Prostate gland (tissue), 2 donors: ENCODE measurements around the gene LGI4. TPM values are rescaled to one million over a fixed set of nuclear protein-coding genes. Genes with fewer than 3 reads are reported as not detected.
A peak's percentile ranks its signal among the peaks of the same experiment; 100 is the strongest.

ENCODE experiments used
- DNase-seq: peaks from one replicate; pipeline ENCODE4 v3.0.0-alpha.2; 2019; ENCODE audit warnings: low spot score
- H3K27ac ChIP-seq, 2 donors: fragments of 200-600 bp; sonication (generic); 2 replicates each; pipeline ENCODE4 v1.5.1; 2017 to 2019
- H3K27me3 ChIP-seq: fragments of 200-600 bp; sonication (generic); replicated peaks from 2 replicates; pipeline ENCODE4 v1.5.1; 2019; ENCODE audit not compliant: insufficient read depth
- H3K36me3 ChIP-seq, 2 donors: fragments of 200-600 bp; sonication (generic); 1 replicate in 1 of 2; 2 replicates in 1 of 2; pipeline versions ENCODE4 v1.5.1 to v1.8.1; 2017 to 2019
- H3K4me1 ChIP-seq: fragments of 200-600 bp; sonication (generic); replicated peaks from 2 replicates; pipeline ENCODE4 v1.5.1; 2019
- H3K4me3 ChIP-seq, 2 donors: fragments of 200-600 bp; sonication (generic); 2 replicates each; pipeline ENCODE4 v1.5.1; 2017 to 2019
- H3K9me3 ChIP-seq: fragments of 200-600 bp; sonication (generic); 2 replicates; pipeline ENCODE4 v1.5.1; 2017
- POLR2A ChIP-seq: fragments of 450-650 bp; IDR thresholded peaks from one replicate; pipeline ENCODE4 v1.6.1; 2016; ENCODE audit warnings: antibody characterized with exemption, mild to moderate bottlenecking
- POLR2AphosphoS5 ChIP-seq: sonication (generic); formaldehyde crosslinking; IDR thresholded peaks from one replicate; pipeline ENCODE4 v1.6.1; 2017; ENCODE audit warnings: antibody characterized with exemption
- WGBS: methylation state at CpG from one replicate; pipeline ENCODE4 v1.1.5; 2018; 5-methylcytosine and 5-hydroxymethylcytosine counted together
- intact Hi-C: fragments of 100-400 bp; cut with DNase I; formaldehyde crosslinking; loops from one replicate; pipeline ENCODE4 v1.14.2; 2022
- total RNA-seq, 2 donors: library from RNA; depleted of rRNA; stranded (reverse); fragments of >200 nt; gene quantifications; one replicate each; pipeline ENCODE4 v1.1.0, GENCODE V29; 2016
- TF ChIP-seq, protein P1 (sequence below), 4 experiments: fragments of 200-600 bp in 2 of 4; fragments of 450-650 bp in 2 of 4; sonication (generic) in 2 of 4; IDR thresholded peaks; 1 replicate in 3 of 4; 2 replicates in 1 of 4; pipeline ENCODE4 v1.5.1; 2016 to 2019; ENCODE audit warnings: antibody characterized with exemption in 4 of 4, mild to moderate bottlenecking in 2 of 4, moderate library complexity in 2 of 4

LGI4 gene
- total RNA-seq, 2 donors from 2014 or later: 9.1 to 16.3 TPM

DNA sequence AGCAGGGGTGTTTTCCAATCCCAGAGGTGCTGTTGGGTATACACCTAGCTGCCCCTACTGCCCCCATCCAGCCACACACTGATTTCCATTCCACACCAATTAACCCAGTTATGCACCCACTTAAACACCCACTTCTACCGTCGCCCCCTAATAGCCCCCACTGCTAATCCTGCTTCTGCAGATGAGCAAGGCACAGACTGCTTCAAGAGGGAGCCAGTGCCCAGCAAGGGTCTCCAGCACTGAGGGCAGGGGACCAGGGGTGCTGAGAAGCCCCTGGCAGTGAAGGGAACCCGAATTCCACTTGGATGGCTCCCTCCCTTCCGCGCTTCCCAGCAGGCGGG is 9.4 kb upstream of the LGI4 start:
- no peaks in the 10 kb centered on the region for H3K36me3 ChIP-seq
- intact Hi-C loops: loop anchor here (5.0 kb wide), 1 partner anchor 123 kb away; the partner anchor contains the start of gene USF2
- H3K4me3 ChIP-seq: no peak overlapping the region
- WGBS: 20% methylated on average over 6 of the region's 6 CpGs
- H3K4me1 ChIP-seq: peaks cover 15% of the 10 kb centered on the region
- H3K27ac ChIP-seq: no peak overlapping the region
- DNase-seq: no peak
- H3K27me3 ChIP-seq: no peaks in the 10 kb centered on the region
- TF ChIP-seq, protein P1, sequence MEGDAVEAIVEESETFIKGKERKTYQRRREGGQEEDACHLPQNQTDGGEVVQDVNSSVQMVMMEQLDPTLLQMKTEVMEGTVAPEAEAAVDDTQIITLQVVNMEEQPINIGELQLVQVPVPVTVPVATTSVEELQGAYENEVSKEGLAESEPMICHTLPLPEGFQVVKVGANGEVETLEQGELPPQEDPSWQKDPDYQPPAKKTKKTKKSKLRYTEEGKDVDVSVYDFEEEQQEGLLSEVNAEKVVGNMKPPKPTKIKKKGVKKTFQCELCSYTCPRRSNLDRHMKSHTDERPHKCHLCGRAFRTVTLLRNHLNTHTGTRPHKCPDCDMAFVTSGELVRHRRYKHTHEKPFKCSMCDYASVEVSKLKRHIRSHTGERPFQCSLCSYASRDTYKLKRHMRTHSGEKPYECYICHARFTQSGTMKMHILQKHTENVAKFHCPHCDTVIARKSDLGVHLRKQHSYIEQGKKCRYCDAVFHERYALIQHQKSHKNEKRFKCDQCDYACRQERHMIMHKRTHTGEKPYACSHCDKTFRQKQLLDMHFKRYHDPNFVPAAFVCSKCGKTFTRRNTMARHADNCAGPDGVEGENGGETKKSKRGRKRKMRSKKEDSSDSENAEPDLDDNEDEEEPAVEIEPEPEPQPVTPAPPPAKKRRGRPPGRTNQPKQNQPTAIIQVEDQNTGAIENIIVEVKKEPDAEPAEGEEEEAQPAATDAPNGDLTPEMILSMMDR (IDR thresholded peaks at IDR 0.05): no peak
- TF ChIP-seq POLR2A: no peak
- no peak for TF ChIP-seq POLR2AphosphoS5
- H3K9me3 ChIP-seq: no peaks in the 10 kb centered on the region

DNA sequence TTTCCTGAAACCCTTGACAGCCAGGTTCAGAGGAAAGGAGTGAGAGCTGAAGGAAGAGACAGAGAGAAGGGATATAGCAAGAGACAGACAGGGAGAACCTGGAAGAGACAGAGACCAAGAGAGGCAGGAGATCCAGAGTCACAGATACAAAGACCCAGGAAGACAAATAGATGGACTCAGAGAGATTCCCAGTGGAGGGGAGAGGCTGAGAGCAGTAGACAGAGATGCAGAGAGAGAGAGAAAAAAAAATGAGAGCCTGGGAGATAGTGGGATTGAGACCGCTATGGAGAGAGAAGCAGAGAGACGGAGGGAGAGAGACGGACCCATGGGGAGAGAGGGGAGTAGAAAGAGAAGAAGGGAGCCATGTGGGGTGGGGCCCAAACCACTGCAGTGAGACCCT is 9.0 kb upstream of the LGI4 start:
- no peak overlapping the region for H3K4me3 ChIP-seq
- no peaks in the 10 kb centered on the region for H3K9me3 ChIP-seq
- no peak overlapping the region for H3K27ac ChIP-seq
- H3K27me3 ChIP-seq: no peaks in the 10 kb centered on the region
- intact Hi-C loops: loop anchor here (5.0 kb wide), 1 partner anchor 123 kb away; the partner anchor contains the start of gene USF2
- WGBS: 43% methylated on average over 3 of the region's 3 CpGs
- no peak for TF ChIP-seq POLR2AphosphoS5
- TF ChIP-seq POLR2A: no peak
- TF ChIP-seq, protein P1 (IDR thresholded peaks at IDR 0.05): no peak
- H3K4me1 ChIP-seq: peaks cover 15% of the 10 kb centered on the region
- DNase-seq: no peak
- H3K36me3 ChIP-seq: no peaks in the 10 kb centered on the region

DNA sequence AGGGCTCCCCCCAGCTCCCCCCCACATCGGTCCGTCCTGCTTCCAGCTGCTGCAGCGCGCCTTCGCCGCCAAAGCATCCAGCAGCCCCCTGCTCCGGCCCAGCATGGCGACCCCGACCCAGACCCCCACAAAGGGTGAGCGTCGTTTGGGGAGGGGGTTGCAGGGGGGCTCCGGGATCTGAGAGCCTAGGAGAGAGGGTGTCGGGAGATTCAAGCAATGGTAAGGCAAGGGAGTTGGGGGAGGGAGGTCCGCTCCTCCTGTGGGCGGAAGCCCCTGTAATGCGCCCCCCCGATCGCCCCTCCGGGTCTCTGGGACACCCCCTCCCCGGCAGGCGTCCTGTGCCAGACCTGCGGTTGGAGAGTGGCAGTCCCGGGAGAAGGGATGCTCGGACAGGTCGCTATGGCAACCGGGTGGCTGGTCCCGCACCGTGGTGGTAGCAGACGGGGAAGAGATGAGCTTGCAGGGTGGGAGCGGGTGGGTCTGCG is 8.4 kb upstream of the LGI4 start, which contains the start of gene FXYD7:
Gene FXYD7 (plus strand): TSS at position 25 of the 485 bp plus-strand sequence. CDS start 79 bp downstream, at position 104.
- Histone ChIP-seq H3K4me3 (peak within 1 kb of the TSS in 1 of 2 donors; percentile 15), H3K27me3 (no peaks in the 10 kb centered on the region), H3K4me1 (peaks cover 15% of the 10 kb centered on the region), H3K36me3 (no peaks in the 10 kb centered on the region), H3K9me3 (no peaks in the 10 kb centered on the region), H3K27ac (no peak within 1 kb of the TSS)
- DNase-seq: no peak
- intact Hi-C loops: loop anchor here (5.0 kb wide), 1 partner anchor 124 kb away; the partner anchor contains the start of gene USF2
- WGBS: 7% methylated on average over 22 of the region's 31 CpGs
- TF ChIP-seq, protein P1 (IDR thresholded peaks at IDR 0.05): peak in 1 of 4 experiments; percentile 7
- no peak for TF ChIP-seq POLR2A

DNA sequence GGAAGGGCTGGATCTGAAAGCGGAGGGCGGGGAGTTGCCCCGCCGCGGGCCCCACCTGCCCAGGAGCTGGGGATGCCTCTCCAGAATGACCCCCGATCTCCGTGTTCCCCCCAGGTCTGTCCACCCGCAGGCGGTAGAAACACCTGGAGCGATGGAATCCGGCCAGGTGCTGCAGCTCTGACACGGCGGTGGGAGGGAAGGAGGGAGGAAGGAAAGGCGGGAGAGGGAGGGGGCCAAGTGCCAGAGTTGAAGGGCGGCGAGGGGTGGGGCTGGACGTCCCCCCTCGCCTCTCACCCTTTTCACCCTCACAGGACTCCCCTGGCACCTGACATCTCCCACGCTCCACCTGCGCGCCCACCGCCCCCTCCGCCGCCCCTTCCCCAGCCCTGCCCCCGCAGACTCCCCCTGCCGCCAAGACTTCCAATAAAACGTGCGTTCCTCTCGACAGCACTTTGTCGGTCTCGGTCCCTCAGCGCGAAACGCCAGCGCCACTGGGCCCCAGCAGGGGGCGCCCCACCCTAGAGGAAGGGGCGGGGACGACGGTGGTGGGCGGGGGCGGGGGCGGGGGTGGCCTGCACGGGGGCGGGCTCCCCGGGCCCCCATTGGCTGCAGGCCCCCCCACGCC is 7.9 kb upstream of the LGI4 start:
- peaks cover 15% of the 10 kb centered on the region for H3K4me1 ChIP-seq
- no peak overlapping the region for H3K27ac ChIP-seq

More for the DNA sequence above, 7.9 kb upstream of the LGI4 start:
- Histone ChIP-seq H3K4me3 (peak overlapping the region in 1 of 2 donors; percentile 15), H3K9me3 (no peaks in the 10 kb centered on the region), H3K27me3 (no peaks in the 10 kb centered on the region), H3K36me3 (no peaks in the 10 kb centered on the region)
- no peak for DNase-seq
- 6% methylated on average over 45 of the region's 46 CpGs for WGBS
- intact Hi-C loops: loop anchor here (5.0 kb wide), 1 partner anchor 125 kb away; the partner anchor contains the start of gene USF2
- TF ChIP-seq, protein P1 (IDR thresholded peaks at IDR 0.05): peak in 3 of 4 experiments; percentile 30 to 67 (median 65)
- no peak for TF ChIP-seq POLR2AphosphoS5
